WTC11 (cell line): ENCODE data around the gene ZCCHC14. TPM values are rescaled to one million over a fixed set of nuclear protein-coding genes. Genes with fewer than 3 reads are reported as not detected.

ENCODE experiments used
- ATAC-seq: fragments of 200-7000 bp; cut with Tn5 transposase; 2 replicates; pipeline ENCODE4 v1.10.0; 2021; ENCODE audit warnings: mild to moderate bottlenecking, moderate library complexity
- CTCF ChIA-PET: fragments of 300-600 bp; sonication (Branson Sonifier 250); formaldehyde crosslinking; loops from one replicate; lab custom pipeline; 2021; ENCODE audit warnings: antibody characterized with exemption; lab: Charles Lee
- POLR2A ChIA-PET: fragments of 350-600 bp; sonication (Branson Sonifier 250); formaldehyde crosslinking; loops from one replicate; lab custom pipeline; 2021; ENCODE audit warnings: antibody characterized with exemption; lab: Charles Lee
- DNase-seq: peaks from one replicate; pipeline ENCODE4 v3.0.0; 2021; ENCODE audit warnings: low spot score
- H3K27ac Mint-ChIP-seq: 2 replicates; pipeline ENCODE4 v1.8.0; 2021; ENCODE audit warnings: mixed read lengths
- H3K27me3 Mint-ChIP-seq: 2 replicates; pipeline ENCODE4 v1.8.0; 2021; ENCODE audit warnings: low read depth, mild to moderate bottlenecking, moderate library complexity, mixed read lengths
- H3K36me3 Mint-ChIP-seq: 2 replicates; pipeline ENCODE4 v1.8.0; 2021; ENCODE audit warnings: mixed read lengths
- H3K4me1 Mint-ChIP-seq: 2 replicates; pipeline ENCODE4 v1.8.0; 2022; ENCODE audit warnings: mixed read lengths
- H3K4me3 Mint-ChIP-seq: 2 replicates; pipeline ENCODE4 v1.8.0; 2021; ENCODE audit warnings: mild to moderate bottlenecking, moderate library complexity, mixed read lengths
- H3K9me3 Mint-ChIP-seq: 2 replicates; pipeline ENCODE4 v1.8.0; 2021; ENCODE audit warnings: mixed read lengths
- ATF2 ChIP-seq: sonication (generic); formaldehyde crosslinking; IDR thresholded peaks from 2 replicates; pipeline ENCODE4 v1.8.1; 2022; ENCODE audit warnings: low read depth, missing genetic modification reagents, borderline replicate concordance
- ATF6 ChIP-seq: sonication (generic); formaldehyde crosslinking; IDR thresholded peaks from 2 replicates; pipeline ENCODE4 v1.8.1; 2023; ENCODE audit warnings: mild to moderate bottlenecking, missing genetic modification reagents
- CDX4 ChIP-seq: fragments of 250-450 bp; sonication (Bioruptor Pico); IDR thresholded peaks from 2 replicates; pipeline ENCODE4 v1.9.0; 2021; ENCODE audit warnings: moderate library complexity, mild to moderate bottlenecking, inconsistent platforms, borderline replicate concordance
- E2F1 ChIP-seq: sonication (generic); formaldehyde crosslinking; IDR thresholded peaks from 2 replicates; pipeline ENCODE4 v1.8.0; 2022; ENCODE audit warnings: mild to moderate bottlenecking, missing genetic modification reagents
- E2F5 ChIP-seq: sonication (generic); formaldehyde crosslinking; IDR thresholded peaks from 2 replicates; pipeline ENCODE4 v1.8.1; 2022; ENCODE audit warnings: mild to moderate bottlenecking, moderate library complexity, missing genetic modification reagents
- ELF4 ChIP-seq: sonication (generic); formaldehyde crosslinking; IDR thresholded peaks from 2 replicates; pipeline ENCODE4 v1.8.1; 2022; ENCODE audit warnings: low read depth, mild to moderate bottlenecking, moderate library complexity, missing genetic modification reagents
- ERG ChIP-seq: fragments of 250-450 bp; sonication (Bioruptor Pico); IDR thresholded peaks from 2 replicates; pipeline ENCODE4 v1.8.0; 2021; ENCODE audit warnings: mild to moderate bottlenecking
- ETV6 ChIP-seq: sonication (generic); formaldehyde crosslinking; IDR thresholded peaks from 2 replicates; pipeline ENCODE4 v1.8.1; 2022; ENCODE audit warnings: mild to moderate bottlenecking, missing genetic modification reagents
- JAZF1 ChIP-seq: fragments of 250-450 bp; sonication (Bioruptor Pico); IDR thresholded peaks from 2 replicates; pipeline ENCODE4 v1.9.0; 2021; ENCODE audit warnings: moderate library complexity, mild to moderate bottlenecking, inconsistent platforms
- NR1H2 ChIP-seq: sonication (generic); formaldehyde crosslinking; IDR thresholded peaks from 2 replicates; pipeline ENCODE4 v1.9.0; 2021; ENCODE audit warnings: mild to moderate bottlenecking, moderate library complexity, missing genetic modification reagents
- NR2C2 ChIP-seq: sonication (generic); formaldehyde crosslinking; IDR thresholded peaks from 2 replicates; pipeline ENCODE4 v1.8.0; 2022; ENCODE audit warnings: mild to moderate bottlenecking, missing genetic modification reagents
- PRDM15 ChIP-seq: sonication (generic); formaldehyde crosslinking; IDR thresholded peaks from 2 replicates; pipeline ENCODE4 v1.8.0; 2022; ENCODE audit warnings: missing genetic modification reagents
- PRRX2 ChIP-seq: fragments of 250-450 bp; sonication (Bioruptor Pico); IDR thresholded peaks from 2 replicates; pipeline ENCODE4 v1.8.0; 2021; ENCODE audit warnings: mild to moderate bottlenecking
- SMAD3 ChIP-seq: sonication (generic); formaldehyde crosslinking; IDR thresholded peaks from 2 replicates; pipeline ENCODE4 v1.8.0; 2022; ENCODE audit warnings: missing genetic modification reagents, mild to moderate bottlenecking, borderline replicate concordance
- TEAD4 ChIP-seq: sonication (generic); formaldehyde crosslinking; IDR thresholded peaks from 2 replicates; pipeline ENCODE4 v1.8.0; 2022; ENCODE audit warnings: mild to moderate bottlenecking, missing genetic modification reagents
- ZNF532 ChIP-seq: fragments of 250-450 bp; sonication (Bioruptor Pico); IDR thresholded peaks from 2 replicates; pipeline ENCODE4 v1.9.0; 2021; ENCODE audit warnings: mild to moderate bottlenecking, borderline replicate concordance
- total RNA-seq: library from RNA; stranded (reverse); gene quantifications from 3 replicates; pipeline ENCODE4 v1.2.3, GENCODE V29; 2021

Gene ZCCHC14
- total RNA-seq, 1 experiment from 2014 or later: 33.8 TPM

- no peak for TF ChIP-seq ATF2 (CRISPR knock-in tag)
- TF ChIP-seq ETV6 (CRISPR knock-in tag): no peak
- no peak for TF ChIP-seq SMAD3 (CRISPR knock-in tag)
- no peak for TF ChIP-seq ELF4
- TF ChIP-seq ATF6 (CRISPR knock-in tag): no peak
- TF ChIP-seq NR2C2 (CRISPR knock-in tag): no peak
- no peak for TF ChIP-seq ZNF532 (CRISPR knock-in tag)
- no peak for TF ChIP-seq PRRX2 (CRISPR knock-in tag)
- no peak for TF ChIP-seq E2F5 (CRISPR knock-in tag)
- no peak for TF ChIP-seq JAZF1 (CRISPR knock-in tag)
These were observed 81.9 kb downstream of the ZCCHC14 start (continued) for GRCh38 chr16:87410968-87411367.

- POLR2A ChIA-PET: no interaction called here
- H3K36me3 Mint-ChIP-seq: peaks cover 46% of the 10 kb centered on the region
- no peak for TF ChIP-seq CDX4 (CRISPR knock-in tag)
- TF ChIP-seq E2F1: no peak
- TF ChIP-seq TEAD4: no peak
- no peak for TF ChIP-seq ERG (CRISPR knock-in tag)
- no peak for TF ChIP-seq NR1H2 (CRISPR knock-in tag)
- TF ChIP-seq PRDM15 (CRISPR knock-in tag): no peak
These were observed 82.3 kb downstream of the ZCCHC14 start for GRCh38 chr16:87410530-87410929.

More at GRCh38 chr16:87410530-87410929, 82.3 kb downstream of the ZCCHC14 start:
- Mint-ChIP-seq H3K4me3 (no peak overlapping the region), H3K27ac (peak overlapping the region; percentile 87), H3K27me3 (no peaks in the 10 kb centered on the region), H3K9me3 (no peaks in the 10 kb centered on the region), H3K4me1 (no peaks in the 10 kb centered on the region)
- no peak for DNase-seq
- no peak for ATAC-seq
- CTCF ChIA-PET: interaction anchor here (1.0 kb wide), 1 partner anchor 10 kb away, joined by 4 read pairs; no protein-coding TSS in a partner anchor
